T-helper 22 cell (primary cell): ENCODE results near the gene PARP8.
"Not testable (repeated sequence)": the region's sequence is repeated elsewhere in the genome, so short reads cannot be mapped to it uniquely, and the experiment has no call there.

Experiments
- DNase-seq: peaks from one replicate; pipeline ENCODE4 v3.0.0-alpha.2; 2020; ENCODE audit warnings: low read depth

Gene PARP8

GRCh38 chr5:50774446-50775175 is 108.2 kb downstream of the PARP8 start:
- DNase-seq = not testable (repeated sequence)

- DNase-seq = no peak
Measured at GRCh38 chr5:50786073-50786472, 119.6 kb downstream of the PARP8 start.

GRCh38 chr5:50791813-50792212 is 125.4 kb downstream of the PARP8 start:
- no peak for DNase-seq

GRCh38 chr5:50792843-50793242 is 126.4 kb downstream of the PARP8 start:
- no peak for DNase-seq

GRCh38 chr5:50794812-50795211 is 128.4 kb downstream of the PARP8 start:
- no peak for DNase-seq

GRCh38 chr5:50798002-50798401 is 131.6 kb downstream of the PARP8 start:
- no peak for DNase-seq

GRCh38 chr5:50799596-50799995 is 133.2 kb downstream of the PARP8 start:
- DNase-seq = no peak

GRCh38 chr5:50800410-50800809 is 134.0 kb downstream of the PARP8 start:
- DNase-seq = no peak

GRCh38 chr5:50807661-50808060 is 141.2 kb downstream of the PARP8 start:
- no peak for DNase-seq

GRCh38 chr5:50808406-50808805 is 142.0 kb downstream of the PARP8 start:
- DNase-seq = no peak

- not testable (repeated sequence) for DNase-seq
Measured at GRCh38 chr5:50811746-50812145, 145.3 kb downstream of the PARP8 start.

- no peak for DNase-seq
Measured at GRCh38 chr5:50813691-50814090, 147.3 kb downstream of the PARP8 start.

GRCh38 chr5:50814556-50814955 is 148.1 kb downstream of the PARP8 start:
- no peak for DNase-seq

GRCh38 chr5:50822046-50822445 is 155.6 kb downstream of the PARP8 start:
- DNase-seq = no peak

- DNase-seq = no peak
Measured at GRCh38 chr5:50822761-50823160, 156.3 kb downstream of the PARP8 start.

GRCh38 chr5:50823568-50823967 is 157.1 kb downstream of the PARP8 start:
- no peak for DNase-seq

- no peak for DNase-seq
Measured at GRCh38 chr5:50824109-50824508, 157.7 kb downstream of the PARP8 start.

GRCh38 chr5:50827516-50828247 is 161.2 kb downstream of the PARP8 start:
- no peak for DNase-seq

GRCh38 chr5:50829023-50829422 is 162.6 kb downstream of the PARP8 start:
- no peak for DNase-seq

GRCh38 chr5:50832657-50833284 is 166.3 kb downstream of the PARP8 start:
- no peak for DNase-seq

- no peak for DNase-seq
Measured at GRCh38 chr5:50836356-50836755, 169.9 kb downstream of the PARP8 start.

GRCh38 chr5:50839472-50839871 is 173.0 kb downstream of the PARP8 start:
- no peak for DNase-seq

- DNase-seq = no peak
Measured at GRCh38 chr5:50843091-50843490, 176.7 kb downstream of the PARP8 start.
